IPS-18c (cell line): ENCODE results near the gene RIT1.

ENCODE experiments used
- H3K4me3 ChIP-seq: 2 replicates; pipeline ENCODE4 v1.7.0; 2013; ENCODE audit warnings: low read depth, mild to moderate bottlenecking, low read length, moderate library complexity; ENCODE audit not compliant: insufficient read depth
- H3K9me3 ChIP-seq: one replicate; pipeline ENCODE4 v1.6.1; 2013; ENCODE audit warnings: mild to moderate bottlenecking, low read length, moderate library complexity; ENCODE audit not compliant: control insufficient read depth, insufficient read depth

RIT1 gene

DNA sequence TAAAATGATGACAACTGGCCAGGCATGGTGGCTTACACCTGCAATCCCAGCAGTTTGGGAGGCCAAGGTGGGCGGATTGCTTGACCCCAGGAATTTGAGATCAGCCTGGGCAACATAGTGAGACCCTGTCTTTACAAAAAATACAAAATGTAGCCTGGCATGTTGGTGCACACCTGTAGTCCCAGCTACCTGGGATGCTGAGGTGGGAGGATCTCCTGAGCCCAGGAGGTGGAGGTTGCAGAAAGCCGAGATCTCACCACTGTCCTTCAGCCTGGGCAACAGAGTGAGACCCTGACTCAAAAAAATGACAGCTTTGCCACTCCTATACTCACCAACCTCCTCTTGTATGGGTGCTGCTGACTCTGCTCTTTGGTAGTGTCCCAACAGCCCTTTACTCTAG lies 33.2 kb downstream of the RIT1 start:
- H3K4me3 ChIP-seq = no peak overlapping the region
- H3K9me3 ChIP-seq = peaks cover 3% of the 10 kb centered on the region

DNA sequence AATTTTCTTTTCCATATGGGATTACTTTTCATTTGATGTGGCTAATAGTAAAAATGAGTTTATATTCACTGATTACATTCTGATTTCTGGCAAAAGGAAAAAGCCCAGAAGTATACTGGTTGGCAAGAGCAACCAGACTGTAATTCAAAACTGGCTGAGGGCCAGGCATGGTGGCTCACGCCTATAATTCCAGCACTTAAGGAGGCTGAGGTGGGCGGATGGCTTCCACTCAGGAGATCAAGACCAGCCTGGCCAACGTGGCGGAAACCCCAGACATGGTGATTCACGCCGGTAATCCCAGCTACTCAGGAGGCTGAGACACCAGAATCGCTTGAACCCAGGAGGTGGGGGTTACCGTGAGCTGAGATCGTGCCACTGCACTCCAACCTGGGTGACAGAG lies 37.3 kb downstream of the RIT1 start:
- Histone ChIP-seq H3K4me3 (no peak overlapping the region), H3K9me3 (peaks cover 3% of the 10 kb centered on the region)

DNA sequence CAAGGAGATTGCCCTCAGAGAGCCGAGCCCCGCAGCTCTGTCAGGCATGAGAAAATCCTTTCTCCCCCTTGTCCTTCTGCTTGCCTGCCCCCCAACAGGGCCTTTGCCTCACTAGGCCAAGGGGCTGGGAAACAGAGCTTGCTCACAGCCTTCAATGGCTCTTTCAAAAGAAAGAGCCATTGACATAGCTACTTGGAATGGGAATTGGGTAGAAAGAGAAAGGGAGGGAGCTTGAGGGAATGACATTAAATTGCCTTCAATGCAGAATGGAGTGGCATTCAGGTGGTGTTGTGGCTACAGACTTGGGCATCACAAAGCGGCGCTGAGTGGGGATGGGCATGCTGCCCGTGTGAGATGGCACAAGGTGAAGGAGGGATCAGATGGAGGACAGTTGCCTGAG lies 38.6 kb downstream of the RIT1 start:
- Histone ChIP-seq H3K9me3 (peaks cover 3% of the 10 kb centered on the region), H3K4me3 (no peak overlapping the region)

DNA sequence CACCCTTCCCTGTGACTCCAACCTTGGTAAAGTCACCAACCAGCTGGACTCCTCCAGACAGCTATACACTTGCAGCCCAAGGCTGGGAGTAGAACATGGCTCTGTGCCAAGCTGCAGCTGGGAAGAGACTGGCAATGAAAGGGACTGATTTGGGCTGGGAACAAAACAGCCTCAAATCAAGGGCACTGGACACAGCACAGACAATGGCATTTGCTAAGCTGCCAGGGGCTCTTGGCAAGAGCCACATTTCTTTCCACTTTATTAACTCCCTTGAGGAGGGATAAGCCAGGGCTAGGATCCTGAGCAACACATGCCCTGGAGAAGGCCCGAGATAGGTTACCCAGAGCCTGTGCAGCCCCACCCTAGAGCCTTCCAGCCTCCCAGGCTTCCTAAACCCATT lies 39.8 kb downstream of the RIT1 start:
- H3K4me3 ChIP-seq = no peak overlapping the region
- no peaks in the 10 kb centered on the region for H3K9me3 ChIP-seq

DNA sequence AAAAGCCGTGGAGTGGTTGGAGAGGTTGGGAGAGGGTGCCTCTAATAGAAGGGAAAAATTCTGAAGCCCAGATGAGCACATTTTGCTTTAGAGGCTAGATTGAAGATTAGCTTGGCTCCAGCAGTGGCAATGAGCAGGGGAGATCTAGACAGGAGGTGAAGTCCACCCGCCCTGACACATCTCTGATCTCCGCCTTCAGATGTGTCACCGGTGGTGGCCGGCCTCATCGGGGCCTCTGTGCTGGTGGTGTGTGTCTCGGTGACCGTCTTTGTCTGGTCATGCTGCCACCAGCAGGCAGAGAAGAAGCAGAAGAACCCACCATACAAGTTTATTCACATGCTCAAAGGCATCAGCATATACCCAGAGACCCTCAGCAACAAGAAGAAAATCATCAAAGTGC lies 43.4 kb downstream of the RIT1 start:
- Histone ChIP-seq H3K9me3 (peaks cover under 1% of the 10 kb centered on the region), H3K4me3 (no peak overlapping the region)

DNA sequence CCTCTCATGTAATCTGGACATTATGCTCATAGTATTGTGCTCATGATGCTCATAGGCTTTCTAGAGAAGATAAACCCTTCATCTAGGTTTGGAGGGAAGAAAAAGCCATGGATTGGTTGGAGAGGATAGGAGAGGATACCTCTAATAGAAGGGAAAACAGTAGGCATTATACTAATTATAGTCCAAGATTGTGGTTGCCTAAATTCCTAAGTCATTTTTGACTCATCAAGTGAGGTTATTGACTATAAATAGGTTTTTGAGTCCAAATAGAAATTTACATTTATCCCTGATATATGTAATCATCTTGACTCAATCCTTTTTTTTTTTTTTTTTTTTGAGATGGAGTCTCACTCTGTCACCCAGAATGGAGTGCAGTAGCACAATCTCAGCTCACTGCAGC lies 46.8 kb downstream of the RIT1 start:
- Histone ChIP-seq H3K9me3 (peaks cover 2% of the 10 kb centered on the region), H3K4me3 (no peak overlapping the region)

DNA sequence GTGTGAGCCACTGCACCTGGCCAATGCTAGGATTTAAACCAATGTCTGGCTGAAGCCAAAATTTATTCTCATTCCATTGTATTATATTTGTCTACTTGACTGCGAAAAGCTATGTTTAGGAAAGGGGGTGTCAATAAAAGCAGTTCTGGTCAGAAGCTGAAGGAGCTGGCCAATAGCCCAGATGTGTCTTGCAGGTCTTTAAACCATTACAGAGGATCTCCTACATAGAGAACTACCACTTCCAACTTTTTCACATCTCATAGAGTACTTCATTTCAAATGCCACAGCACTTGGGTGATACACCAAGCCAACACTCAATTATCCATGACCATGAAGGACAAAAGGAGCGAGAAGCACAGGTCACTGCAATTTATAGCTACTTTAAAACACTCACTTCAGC lies 49.3 kb downstream of the RIT1 start:
- Histone ChIP-seq H3K4me3 (no peak overlapping the region), H3K9me3 (peaks cover 2% of the 10 kb centered on the region)

DNA sequence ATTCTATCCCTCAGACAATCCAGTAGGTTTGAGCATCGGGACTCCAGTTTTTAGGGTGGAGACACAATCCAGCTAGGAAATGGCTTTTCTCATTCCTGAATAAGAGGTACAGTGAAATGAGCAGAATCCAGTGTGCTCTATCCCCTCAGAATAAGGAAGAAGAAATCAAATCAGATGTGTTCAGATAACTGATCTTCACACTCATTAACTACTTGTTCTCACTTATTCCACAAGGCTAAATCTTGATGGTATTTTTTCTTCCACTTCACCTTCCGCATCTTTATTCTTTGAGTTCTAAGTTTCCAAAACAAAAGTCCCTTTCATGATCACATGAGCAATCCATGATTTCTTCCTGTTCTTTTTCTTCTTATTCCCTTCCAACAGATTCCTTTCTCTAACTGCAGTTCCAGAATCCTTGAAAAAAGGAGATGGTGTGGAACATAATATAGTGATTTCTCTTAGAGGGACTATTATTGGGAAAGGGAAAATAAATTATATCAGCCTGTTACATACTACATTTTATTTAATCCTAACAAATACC lies 50.1 kb downstream of the RIT1 start:
- H3K9me3 ChIP-seq = peaks cover 2% of the 10 kb centered on the region
- H3K4me3 ChIP-seq = peak overlapping the region; percentile 62

DNA sequence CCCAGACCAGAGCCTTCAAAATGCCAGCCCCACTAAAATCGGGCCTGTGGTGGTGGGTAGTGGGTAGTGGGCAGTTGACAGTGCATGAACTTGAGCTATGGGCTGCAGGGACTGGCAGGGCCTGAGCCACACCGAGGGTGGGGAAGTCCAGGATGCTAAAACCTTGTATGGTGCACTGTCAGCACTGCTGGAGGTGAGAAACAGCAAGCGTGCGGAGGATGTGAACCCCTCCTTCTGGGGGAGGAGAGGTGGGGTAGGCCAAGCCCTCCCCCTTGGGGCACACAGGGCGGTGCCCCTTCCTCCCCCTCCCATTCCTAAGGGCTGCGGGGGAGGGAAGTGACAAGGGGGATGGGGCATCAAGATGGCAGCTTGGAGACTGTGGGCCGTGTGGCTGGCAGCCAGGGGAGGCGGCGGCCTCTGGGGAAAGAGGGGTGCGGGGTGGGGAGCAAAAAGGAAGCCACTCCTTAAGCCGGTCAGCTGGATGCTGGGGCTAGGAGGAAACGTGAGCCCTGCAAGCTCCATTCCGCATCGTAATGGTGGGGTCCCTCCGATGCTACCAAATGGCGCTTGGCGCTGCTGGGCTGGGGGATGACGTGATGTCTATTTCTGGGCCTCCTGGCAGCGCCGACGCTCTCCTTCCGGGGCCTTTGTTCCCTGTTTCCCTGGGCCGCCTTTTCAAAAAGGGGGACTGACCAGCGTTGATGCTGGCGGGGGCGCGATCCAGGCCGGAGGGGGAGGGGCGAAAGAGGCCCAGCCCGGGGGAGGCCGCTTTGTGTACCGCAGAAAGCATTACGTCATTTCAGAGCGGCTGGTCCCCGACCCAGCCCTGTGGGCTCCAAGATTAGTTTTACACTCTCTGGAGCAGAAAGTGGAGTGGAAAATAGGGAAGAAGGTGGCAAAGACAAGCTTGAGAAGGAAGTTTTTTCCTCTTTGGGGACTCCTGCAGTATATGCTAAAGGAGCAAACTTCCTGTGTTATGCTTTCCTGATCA lies 51.0 kb downstream of the RIT1 start:
- peaks cover 2% of the 10 kb centered on the region for H3K9me3 ChIP-seq
- peak overlapping the region; percentile 62 for H3K4me3 ChIP-seq

DNA sequence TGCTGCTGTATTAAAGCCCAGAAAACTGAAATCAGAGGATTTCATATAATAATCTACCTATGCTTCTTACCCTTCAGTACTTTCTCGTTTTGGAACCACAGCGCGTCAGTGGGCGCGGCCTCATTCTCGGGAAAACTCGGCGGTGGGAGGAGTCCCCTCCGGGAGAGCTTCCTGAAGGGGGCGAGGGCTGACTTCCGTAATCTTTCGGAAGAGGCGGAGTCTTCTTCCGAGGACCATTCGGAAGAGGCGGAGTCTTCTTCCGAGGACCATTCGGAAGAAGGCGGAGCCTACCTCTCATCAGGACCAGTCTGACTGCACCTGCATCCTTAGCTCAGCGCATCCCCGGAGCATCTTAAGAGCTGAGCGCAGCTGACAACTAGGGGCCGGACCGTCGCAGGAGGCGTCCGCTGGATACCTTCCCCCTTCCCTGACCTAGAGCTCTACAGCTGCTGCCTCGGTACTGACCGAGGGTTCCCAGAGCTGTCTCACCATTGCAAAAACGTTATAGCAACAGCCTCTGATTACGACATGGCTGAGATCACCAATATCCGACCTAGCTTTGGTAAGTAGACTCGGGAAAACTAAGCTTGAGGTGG lies 51.8 kb downstream of the RIT1 start, which contains the start of gene SYT11:
Gene SYT11 (plus strand): TSS at position 334 of the 596 bp plus-strand sequence. CDS start 195 bp downstream, at position 529.
- Histone ChIP-seq H3K9me3 (peaks cover 2% of the 10 kb centered on the region), H3K4me3 (peak within 1 kb of the TSS; percentile 62; the same call in 1 of the 2 replicates)

DNA sequence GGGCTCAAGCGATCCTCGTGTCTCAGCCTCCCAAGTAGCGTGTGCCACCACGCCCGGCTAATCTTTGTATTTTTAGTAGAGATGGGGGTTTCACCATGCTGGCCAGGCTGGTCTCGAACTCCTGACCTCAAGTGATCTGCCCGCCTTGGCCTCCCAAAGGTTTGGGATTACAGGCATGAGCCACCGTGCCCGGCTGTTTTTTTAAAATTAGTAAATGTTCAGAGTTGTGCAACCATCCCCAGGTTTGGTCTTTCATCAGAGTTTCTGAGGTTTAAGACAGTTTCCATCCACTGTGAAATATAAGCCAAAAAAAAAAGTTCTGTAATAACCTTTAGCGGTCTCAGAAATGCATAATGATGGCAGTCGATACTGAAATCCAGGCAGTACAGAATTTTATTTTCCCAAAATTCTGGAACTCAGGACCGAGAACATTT lies 52.3 kb downstream of the RIT1 start:
- peaks cover 2% of the 10 kb centered on the region for H3K9me3 ChIP-seq
- H3K4me3 ChIP-seq = peak overlapping the region; percentile 25; the same call in 1 of the 2 replicates

DNA sequence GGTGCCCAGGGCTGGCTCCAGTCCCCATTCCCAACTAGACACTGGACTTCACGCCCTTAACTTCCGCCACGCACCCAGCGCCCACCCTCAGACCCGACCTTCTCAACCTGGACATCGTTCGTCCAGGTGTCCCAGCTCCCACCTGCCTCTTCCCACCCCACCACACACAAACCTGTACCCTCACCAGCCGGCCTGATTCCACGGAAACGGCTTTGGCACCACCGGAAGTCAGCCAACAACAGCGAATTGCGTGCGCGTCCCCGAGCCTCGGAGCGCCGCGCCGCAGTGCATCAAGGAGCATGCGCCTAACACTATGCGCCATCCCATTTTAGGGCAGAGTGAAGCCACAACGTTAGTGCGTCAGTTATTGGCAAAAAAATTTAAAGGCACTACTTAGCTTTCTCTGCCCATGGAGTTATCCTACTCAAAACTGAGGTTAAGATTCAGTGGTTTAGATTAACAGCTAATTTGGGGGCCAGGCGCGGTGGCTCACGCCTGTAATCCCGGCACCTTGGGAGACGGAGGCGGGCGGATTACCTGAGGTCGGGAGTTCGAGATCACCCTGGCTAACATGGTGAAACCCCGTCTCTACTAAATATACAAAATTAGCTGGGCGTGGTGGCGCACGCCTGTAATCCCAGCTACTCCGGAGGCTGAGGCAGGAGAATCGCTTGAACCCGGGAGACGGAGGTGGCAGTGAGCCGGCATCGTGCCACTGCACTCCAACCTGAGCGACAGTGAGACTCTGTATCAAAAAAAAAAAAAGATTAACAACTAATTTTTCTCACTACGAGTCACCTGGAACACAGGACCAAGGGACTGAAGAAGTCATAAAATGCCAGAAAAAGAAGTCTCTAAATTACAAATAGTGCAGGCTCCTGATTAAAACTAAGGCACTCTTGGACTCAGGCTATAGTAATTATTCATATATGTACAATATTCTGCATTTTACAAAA lies 53.9 kb downstream of the RIT1 start, which contains the start of gene GON4L:
Gene GON4L (minus strand): TSS at position 240 of the 956 bp plus-strand sequence. CDS start 3,434 bp downstream, outside the sequence.
- no peaks in the 10 kb centered on the region for H3K9me3 ChIP-seq
- H3K4me3 ChIP-seq = peak within 1 kb of the TSS; percentile 90

DNA sequence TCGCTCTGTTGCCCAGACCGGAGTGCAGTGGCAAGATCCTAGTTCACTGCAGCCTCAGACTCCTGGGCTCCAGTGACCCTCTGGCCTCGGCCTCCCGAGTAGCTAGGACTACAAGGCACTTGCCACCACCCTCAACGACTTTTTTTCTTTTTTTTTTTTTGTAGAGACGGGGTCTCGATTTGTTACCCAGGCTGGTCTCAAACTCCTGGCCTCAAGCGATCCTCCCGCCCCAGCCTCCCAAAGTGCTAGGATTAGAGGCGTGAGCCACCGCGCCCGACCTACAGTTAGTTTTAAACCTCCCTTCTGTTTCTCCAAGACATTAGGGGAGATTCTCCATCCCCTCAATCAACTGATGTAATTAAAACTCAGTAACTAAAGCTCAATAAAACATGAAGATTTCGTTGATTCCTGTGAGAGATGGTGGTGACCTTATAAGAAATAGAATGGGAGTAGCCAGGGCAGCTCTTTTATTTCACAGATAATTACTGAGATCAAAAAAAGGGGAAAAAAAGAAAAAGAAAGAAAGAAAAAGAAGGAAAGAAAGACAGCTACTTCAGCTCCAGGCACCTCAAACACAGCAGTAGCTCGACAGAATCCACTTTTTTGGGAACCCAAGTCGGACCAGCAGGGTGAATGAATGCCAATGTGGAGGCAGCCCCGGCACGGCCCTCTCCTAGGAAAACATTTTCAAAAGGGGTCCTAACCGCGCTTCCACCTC lies 54.7 kb downstream of the RIT1 start:
- Histone ChIP-seq H3K9me3 (no peaks in the 10 kb centered on the region), H3K4me3 (peak overlapping the region; percentile 90)

DNA sequence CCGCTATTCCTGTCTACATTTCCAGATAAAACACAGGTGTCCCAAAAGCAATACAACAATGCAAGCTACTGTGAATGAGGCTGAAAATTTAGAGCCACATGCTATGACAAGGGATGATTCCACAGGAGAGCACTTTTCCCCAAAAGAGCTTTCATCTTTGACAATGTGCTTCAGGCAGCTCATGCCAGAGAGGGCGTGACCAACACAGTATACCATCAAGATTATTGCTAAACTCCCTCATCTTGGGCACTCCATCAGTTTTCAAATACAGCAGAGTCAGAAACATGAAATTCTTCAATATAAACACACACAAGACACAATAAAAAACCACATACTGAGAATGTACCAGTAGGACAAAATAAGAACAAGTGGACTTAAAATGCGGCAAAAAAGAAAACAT lies 60.8 kb downstream of the RIT1 start:
- Histone ChIP-seq H3K9me3 (no peaks in the 10 kb centered on the region), H3K4me3 (no peak overlapping the region)

DNA sequence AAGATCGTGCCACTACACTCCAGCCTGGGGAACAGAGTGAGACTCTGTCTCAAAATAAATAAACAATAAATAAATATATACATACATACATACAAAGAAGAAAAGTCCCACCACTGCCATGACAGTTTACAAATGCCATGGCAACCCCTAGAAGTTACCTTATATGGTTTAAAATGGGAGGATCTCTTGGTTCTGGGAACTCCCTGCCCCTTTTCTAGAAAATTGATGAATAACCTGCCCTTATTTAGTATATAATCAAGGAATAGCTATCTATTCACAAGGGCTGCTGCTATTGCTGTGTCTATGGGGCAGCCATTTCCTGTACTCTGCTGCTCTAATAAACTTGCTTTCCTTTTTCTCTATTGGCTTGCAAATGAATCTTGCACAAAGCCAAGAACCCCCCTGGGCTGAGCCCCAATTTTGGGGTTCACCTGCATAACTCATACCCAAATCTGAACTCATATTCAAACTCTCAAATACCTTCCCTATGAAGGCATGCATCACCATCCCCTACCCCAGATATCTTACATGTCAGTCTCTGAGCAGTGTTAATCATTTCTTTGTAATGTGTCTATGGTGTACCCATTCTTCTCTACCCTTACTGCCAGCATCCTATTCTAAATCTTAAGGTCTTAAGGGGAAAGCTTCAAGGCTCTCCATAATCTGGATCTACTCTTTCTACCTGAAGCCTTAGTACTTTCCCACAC lies 63.2 kb downstream of the RIT1 start:
- Histone ChIP-seq H3K9me3 (no peaks in the 10 kb centered on the region), H3K4me3 (no peak overlapping the region)
